GM12874 (cell line): ENCODE data around the gene THAP4.

ENCODE experiments used
- CTCF ChIP-seq: IDR thresholded peaks from 2 replicates; pipeline ENCODE4 v1.5.1; 2011; ENCODE audit warnings: low read depth, mild to moderate bottlenecking, control low read depth, low read length, moderate library complexity; ENCODE audit not compliant: insufficient read depth

Gene THAP4

GRCh38 chr2:241633561-241633960 is 3.4 kb downstream of the THAP4 start:
- TF ChIP-seq CTCF: no peak

- no peak for TF ChIP-seq CTCF
Observed at GRCh38 chr2:241632478-241633325, 4.3 kb downstream of the THAP4 start.

GRCh38 chr2:241629762-241630435 is 7.1 kb downstream of the THAP4 start:
- no peak for TF ChIP-seq CTCF

GRCh38 chr2:241627675-241628074 is 9.3 kb downstream of the THAP4 start:
- TF ChIP-seq CTCF: no peak

GRCh38 chr2:241620419-241620769 is 16.6 kb downstream of the THAP4 start:
- TF ChIP-seq CTCF: no peak

GRCh38 chr2:241619597-241620418 is 17.1 kb downstream of the THAP4 start:
- TF ChIP-seq CTCF: no peak

GRCh38 chr2:241618829-241619228 is 18.1 kb downstream of the THAP4 start:
- TF ChIP-seq CTCF: no peak
